Colon (tissue), 2 donors: ENCODE measurements around the gene SPAG16.

ENCODE experiments used
- FAIRE-seq: peaks from 2 replicates; lab custom pipeline; 2012; peaks lifted over from hg19 to GRCh38; lab: Jason Lieb, UNC
- donor health status: control.
- donor health status: control.

SPAG16 gene

DNA sequence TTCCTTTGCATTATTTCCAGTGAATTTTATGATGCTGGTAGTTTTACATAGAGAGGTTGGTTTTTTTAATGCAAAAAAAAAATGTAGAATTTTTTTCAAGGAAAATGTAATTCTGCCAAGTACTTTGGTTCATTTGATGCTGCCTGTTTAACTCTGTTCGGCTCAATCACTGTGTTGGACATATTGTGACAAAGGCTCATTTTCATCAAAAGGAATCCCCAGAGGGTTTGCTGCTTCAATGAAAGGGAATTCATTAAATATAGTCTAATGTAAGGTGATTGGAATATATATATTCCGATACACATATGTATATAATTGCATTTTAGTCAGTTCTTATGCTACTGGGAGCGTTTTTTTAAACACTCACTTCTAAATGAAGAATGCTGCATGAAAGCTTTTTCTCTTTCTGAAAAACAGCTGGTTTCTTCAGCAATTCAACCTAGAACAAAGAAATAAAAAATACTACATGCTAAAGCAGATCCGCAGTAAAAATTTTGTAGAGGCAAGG is 812.0 kb downstream of the SPAG16 start:
- FAIRE-seq = no peak

- FAIRE-seq = no peak
Measured at GRCh38 chr2:214098811-214099210, 814.5 kb downstream of the SPAG16 start.

DNA sequence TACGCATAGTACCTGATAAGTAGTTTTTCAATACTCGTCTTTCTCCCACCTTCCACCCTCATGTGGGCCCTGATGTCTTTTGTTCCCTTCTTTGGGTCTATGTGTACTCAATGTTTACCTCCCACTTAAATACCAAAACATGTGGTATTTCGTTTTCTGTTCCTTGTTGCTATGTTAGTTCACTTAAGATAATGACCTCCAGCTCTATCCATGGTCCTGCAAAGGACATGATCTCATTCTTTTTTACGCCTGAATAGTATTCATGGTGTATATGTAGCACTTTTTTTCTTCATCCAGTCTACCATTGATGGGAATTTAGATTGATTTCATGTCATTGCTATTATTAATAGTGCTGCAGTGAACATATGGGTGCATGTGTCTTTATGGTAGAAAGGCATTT is 816.2 kb downstream of the SPAG16 start:
- no peak for FAIRE-seq

GRCh38 chr2:214103276-214104001 is 819.2 kb downstream of the SPAG16 start:
- no peak for FAIRE-seq

DNA sequence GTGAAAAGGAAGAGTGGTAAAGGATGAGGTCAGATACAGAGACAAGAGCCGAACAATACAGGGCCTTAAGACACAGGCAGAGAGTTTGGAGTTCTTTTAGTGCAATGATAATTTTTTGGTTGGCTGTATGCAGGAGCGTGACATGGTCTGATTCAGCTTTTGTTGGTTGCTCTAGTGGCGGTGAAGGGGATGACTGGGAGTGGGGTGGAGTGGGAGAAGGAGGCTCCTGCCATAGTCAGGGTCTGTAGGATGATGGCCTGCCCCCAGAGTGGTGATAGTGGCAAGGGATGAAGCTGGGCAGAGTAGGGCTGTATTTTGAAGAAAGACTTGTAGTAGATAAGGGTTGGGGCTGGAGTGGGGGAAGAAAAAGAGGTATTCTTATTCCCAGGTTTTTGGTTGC is 820.0 kb downstream of the SPAG16 start:
- no peak for FAIRE-seq

DNA sequence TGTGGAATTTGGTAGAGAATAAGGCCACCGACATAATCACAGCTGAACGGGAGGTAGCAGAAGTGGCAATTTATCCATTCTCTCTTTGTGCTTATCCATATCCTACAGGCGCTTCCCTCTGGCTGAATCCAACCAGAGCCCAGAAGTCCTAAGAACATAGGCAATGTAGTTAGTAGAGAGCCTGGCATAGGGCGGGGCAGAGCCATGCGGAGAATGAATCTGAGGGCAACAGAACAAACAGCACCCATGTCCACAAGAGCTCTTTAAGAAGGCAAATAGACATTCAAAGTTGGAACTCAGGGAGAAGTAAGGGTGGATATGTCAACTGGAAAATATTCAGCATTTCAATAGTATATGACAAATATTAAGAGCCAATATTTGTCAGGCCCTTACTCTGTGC is 820.7 kb downstream of the SPAG16 start:
- no peak for FAIRE-seq

DNA sequence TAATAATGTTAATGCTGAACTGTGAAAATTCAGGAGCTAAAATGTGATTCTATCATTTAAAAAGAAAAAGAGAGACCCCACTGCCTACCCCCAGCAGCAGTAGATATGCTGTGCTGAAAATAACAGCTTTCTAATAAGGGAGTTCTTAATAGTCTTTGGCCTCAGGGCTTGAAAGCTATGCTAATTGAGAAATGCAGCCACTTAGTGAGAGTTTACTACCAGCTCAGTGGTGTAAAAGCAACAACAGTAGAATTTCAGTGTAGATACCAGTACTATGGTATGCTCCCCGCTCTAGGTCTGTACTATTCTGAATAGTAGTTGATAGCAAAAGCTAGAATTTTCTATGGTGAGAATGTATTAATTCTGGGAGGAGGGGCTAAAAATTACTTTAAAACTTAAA is 823.5 kb downstream of the SPAG16 start:
- FAIRE-seq = no peak

DNA sequence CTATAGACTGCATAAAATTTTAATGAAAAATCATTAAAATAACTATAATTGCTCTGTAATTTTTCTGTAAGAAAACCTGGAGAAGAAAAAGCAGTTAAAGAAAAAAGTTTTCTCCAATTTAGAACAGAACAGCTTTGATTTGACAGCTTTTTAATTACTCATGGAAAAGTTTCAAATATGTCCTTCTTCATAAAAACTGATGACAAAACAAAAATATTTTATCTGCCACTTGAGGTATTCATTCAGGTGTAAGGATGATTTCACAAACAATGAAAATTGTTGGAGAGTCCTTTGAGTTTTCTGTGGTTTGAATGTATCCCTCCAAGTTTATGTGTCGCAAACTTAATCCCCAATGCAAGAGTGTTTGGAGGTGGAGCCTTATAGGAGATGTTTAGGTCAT is 824.3 kb downstream of the SPAG16 start:
- no peak for FAIRE-seq

GRCh38 chr2:214117054-214117453 is 832.8 kb downstream of the SPAG16 start:
- FAIRE-seq = no peak

- no peak for FAIRE-seq
Measured at GRCh38 chr2:214126135-214126534, 841.9 kb downstream of the SPAG16 start.

DNA sequence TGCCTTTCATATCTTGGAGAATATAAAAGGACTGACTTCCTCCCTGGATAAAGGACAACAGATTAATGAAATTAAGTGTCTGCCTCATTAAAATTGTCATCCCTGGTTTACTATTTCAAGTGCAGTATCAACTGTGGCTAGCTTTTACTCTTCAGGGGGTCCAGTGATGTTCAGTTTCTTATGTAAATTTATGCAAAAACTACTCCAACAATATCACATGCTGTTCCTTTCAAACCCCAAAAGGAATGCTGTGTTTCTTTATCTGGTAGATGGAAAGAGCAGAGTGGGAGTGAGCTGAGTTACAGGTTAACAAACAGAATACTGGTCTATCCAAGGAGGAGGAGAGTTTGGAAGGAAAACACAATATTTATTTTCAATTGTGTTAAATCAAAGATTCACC is 842.9 kb downstream of the SPAG16 start:
- FAIRE-seq = no peak

DNA sequence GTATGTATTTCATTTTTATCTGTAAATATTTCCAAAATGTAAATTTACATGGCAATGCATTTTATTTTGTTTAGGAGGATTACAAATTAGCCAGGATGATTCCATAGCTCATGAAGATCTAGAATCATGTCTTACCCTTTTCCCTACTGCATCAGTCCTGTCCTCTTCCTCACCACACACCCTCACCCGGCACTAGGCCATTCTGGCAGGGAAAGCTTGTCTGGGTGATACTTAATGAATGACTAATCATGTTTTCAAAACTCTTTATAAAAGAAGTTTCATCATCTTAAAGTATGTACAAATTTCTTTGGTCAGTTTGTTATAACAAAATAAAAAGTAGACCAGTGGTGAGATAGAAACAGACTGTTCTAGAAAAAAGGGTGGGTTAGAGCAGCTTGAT is 843.3 kb downstream of the SPAG16 start:
- FAIRE-seq = no peak

GRCh38 chr2:214128040-214128439 is 843.8 kb downstream of the SPAG16 start:
- no peak for FAIRE-seq

- FAIRE-seq = no peak
Measured at GRCh38 chr2:214130114-214130513, 845.9 kb downstream of the SPAG16 start.

DNA sequence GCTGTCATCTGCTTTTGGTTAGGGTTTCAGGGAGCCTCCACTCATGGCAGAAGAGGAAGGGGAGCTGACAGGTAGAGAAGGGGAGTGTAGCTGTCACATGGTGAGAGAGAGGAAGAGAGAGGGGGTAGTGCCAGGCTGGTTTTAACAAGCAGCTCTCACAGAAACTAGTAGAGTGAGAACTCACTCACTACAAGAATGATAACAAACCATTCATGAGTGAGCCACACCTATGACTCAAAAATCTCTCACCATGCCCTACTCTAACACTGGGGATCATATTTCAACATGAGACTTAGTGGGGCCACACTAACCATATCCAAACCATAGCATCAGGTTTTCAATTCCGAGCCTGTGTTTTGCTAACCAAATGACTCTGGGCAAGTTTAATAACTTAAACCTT is 851.7 kb downstream of the SPAG16 start:
- no peak for FAIRE-seq

DNA sequence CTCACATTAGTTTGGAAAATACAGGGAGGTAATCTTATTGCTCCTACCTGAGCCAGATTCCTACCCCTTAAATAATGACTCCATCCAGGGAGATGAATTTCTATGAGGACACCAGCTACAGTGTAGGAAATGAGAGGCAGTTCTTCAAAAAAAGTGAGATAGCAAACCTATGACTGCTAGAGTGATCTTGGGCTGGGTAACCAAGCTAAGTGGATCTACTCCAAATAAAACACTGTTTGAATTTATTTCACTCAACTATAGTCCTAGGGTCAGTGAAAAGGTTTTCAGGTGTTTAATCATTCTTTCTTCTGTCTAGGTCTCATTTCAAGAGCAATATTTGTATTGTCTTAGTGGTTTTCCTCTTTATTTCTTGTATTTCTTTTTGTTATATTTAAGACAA is 854.5 kb downstream of the SPAG16 start:
- FAIRE-seq = no peak

GRCh38 chr2:214139630-214140284 is 855.5 kb downstream of the SPAG16 start:
- FAIRE-seq = no peak

GRCh38 chr2:214156971-214157370 is 872.7 kb downstream of the SPAG16 start:
- FAIRE-seq = no peak

DNA sequence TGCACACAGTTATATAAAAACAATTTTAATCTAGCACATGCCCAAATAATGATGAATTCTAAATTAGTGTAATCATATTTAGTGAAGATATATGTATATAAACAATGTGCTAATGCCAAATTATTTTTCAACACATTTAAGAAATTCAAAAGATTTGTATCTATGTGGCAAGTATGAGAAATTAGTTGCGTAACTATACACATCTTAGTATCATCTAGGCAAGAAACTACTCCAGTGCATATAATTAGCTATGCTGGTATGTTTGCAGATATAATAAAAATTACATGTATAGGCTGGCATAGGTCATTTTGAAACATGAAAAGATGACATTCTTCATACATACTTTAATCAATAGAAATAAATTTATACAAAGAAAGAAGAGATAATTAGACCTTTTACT is 874.6 kb downstream of the SPAG16 start:
- FAIRE-seq = no peak

GRCh38 chr2:214169281-214169680 is 885.0 kb downstream of the SPAG16 start:
- FAIRE-seq = no peak

DNA sequence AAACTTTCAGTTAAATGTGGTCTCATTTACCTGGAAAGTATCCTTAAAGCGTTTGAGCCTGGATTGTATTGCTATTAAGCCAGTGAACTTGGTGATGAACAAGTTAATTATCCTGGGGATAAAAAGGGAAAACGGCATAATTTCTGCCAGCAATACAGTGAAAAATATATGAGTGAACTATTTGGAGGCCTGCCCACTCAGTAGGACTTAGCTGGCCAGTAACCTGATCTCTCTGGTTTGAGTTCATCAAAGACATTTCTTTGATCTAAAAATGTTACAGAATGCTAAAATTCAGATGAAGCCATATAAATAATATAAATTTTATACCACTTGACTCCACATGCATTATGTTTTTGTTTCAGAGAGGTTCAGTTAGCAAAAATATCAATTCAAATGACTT is 885.5 kb downstream of the SPAG16 start:
- no peak for FAIRE-seq

DNA sequence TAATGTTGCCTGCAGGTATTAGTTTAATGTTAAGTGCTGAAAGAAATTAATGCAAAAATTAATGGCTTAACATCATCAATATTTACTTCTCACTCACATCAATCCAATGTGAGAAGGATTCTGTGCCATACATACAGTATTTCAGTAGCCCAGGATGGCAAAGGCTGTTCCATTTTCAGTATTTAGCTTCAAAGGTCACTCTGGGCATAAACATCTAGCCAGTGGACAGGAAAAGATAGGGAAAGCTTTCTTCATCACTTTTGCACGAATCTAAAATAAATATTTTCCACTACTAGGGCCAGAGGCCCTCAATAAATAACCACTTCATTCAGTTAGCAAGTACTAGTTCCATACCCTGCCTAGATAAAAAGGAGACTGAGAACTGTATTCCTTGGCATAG is 890.3 kb downstream of the SPAG16 start:
- FAIRE-seq = no peak

- no peak for FAIRE-seq
Measured at GRCh38 chr2:214180071-214180470, 895.8 kb downstream of the SPAG16 start.

- no peak for FAIRE-seq
Measured at GRCh38 chr2:214180686-214181085, 896.4 kb downstream of the SPAG16 start.
